SK-N-SH (cell line): ENCODE measurements around the gene ATF3.

Experiments
- CHD2 ChIP-seq: fragments of 150-350 bp; IDR thresholded peaks from 2 replicates; pipeline ENCODE4 v1.6.1; 2018; ENCODE audit warnings: low read length; ENCODE audit not compliant: partially characterized antibody
- EZH2phosphoT487 ChIP-seq: fragments of 200-600 bp; sonication (generic); IDR thresholded peaks from 2 replicates; pipeline ENCODE4 v1.6.1; 2017; ENCODE audit warnings: low read depth, mixed run types, mild to moderate bottlenecking, antibody characterized with exemption, moderate library complexity, borderline replicate concordance
- MAX ChIP-seq: IDR thresholded peaks from 2 replicates; pipeline ENCODE4 v1.4.0; 2012; ENCODE audit warnings: low read depth
- NRF1 ChIP-seq: IDR thresholded peaks from 2 replicates; pipeline ENCODE4 v1.6.1; 2012; ENCODE audit warnings: low read depth, mild to moderate bottlenecking, low read length
- RCOR1 ChIP-seq: fragments of 150-350 bp; IDR thresholded peaks from 2 replicates; pipeline ENCODE4 v1.6.1; 2017; ENCODE audit warnings: antibody characterized with exemption, low read length
- REST ChIP-seq: IDR thresholded peaks from 2 replicates; pipeline ENCODE4 v1.6.1; 2012; ENCODE audit warnings: mild to moderate bottlenecking, low read depth, low read length, moderate library complexity
- TEAD4 ChIP-seq: IDR thresholded peaks from 2 replicates; pipeline ENCODE4 v1.4.0; 2012; ENCODE audit warnings: mild to moderate bottlenecking, borderline replicate concordance; ENCODE audit not compliant: insufficient read depth
- USF2 ChIP-seq: fragments of 150-350 bp; IDR thresholded peaks from 2 replicates; pipeline ENCODE4 v1.6.1; 2017; ENCODE audit warnings: antibody characterized with exemption, low read length, low read depth, borderline replicate concordance
- YY1 ChIP-seq: IDR thresholded peaks from 2 replicates; pipeline ENCODE4 v1.4.0; 2012; ENCODE audit warnings: low read depth, mild to moderate bottlenecking

GRCh38 chr1:212605441-212606394 is 2.8 kb upstream of the ATF3 start:
- no peak for TF ChIP-seq YY1
- no peak for TF ChIP-seq NRF1
- TF ChIP-seq EZH2phosphoT487, result peak; percentile 19; the same call in 1 of the 2 replicates
- no peak for TF ChIP-seq MAX
- no peak for TF ChIP-seq USF2
- TF ChIP-seq REST, result no peak
- TF ChIP-seq TEAD4, result no peak
- no peak for TF ChIP-seq CHD2
- TF ChIP-seq RCOR1, result no peak
